ENCODE results near the gene STIP1. TPM values are rescaled to one million over a fixed set of nuclear protein-coding genes. Genes with fewer than 3 reads are reported as not detected.

STIP1 gene
- total and polyA plus RNA-seq, 2 donors (not counting 1 experiment from before 2014, with no cell fraction given) = 49.8 to 78.7 TPM

DNA sequence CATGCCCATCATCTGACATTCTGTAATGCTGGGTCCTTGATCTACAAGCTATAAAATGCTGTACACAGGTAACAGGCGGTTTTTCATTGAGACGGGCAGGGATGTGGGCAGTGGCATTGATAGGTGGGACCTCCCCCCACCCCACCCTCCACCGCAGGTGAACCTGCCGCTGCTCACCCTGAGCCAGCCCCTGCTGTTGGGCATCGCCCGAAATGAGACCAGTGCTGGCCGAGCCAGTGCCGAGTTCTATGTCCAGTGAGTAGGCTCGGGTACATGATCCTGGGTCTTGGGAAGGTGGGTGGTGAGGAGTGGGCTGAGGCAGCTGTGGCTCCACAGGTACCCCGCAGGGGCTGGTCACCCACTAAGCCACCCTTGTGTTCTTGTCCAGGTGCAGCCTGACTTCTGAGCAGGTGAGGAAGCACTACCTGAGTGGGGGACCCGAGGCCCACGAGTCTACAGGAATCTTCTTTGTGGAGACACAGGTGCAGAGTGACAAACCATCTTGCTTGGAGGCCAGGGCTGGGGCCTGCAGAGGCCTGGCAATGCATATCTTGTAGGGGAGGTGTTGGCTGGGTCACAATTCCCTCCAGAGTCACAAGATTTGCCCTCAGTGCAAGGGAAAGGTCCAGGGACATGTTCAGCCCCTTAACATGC lies 43.2 kb downstream of the STIP1 start:
- Histone ChIP-seq H3K4me1 (ENCODE audit: control insufficient read depth in 2 of 2, insufficient read depth in 2 of 2, low read length in 2 of 2) (peaks cover 42 to 70% of the 10 kb centered on the region in 2 donors), H3K4me2 (replicated peaks; ENCODE audit: low read depth, low read length, poor library complexity, severe bottlenecking) (peak overlapping the region; percentile 99), H3K36me3 (replicated peaks in 1 of 2; ENCODE audit: control extremely low read depth in 1 of 2, control insufficient read depth in 1 of 2, extremely low read depth in 1 of 2, insufficient read depth in 2 of 2, low read length in 1 of 2) (peaks cover 0 to 2% of the 10 kb centered on the region in 2 experiments), H3K9ac (ENCODE audit: low read length) (no peak overlapping the region), H3K27me3 (replicated peaks in 1 of 4; ENCODE audit: control extremely low read depth in 1 of 4, control insufficient read depth in 3 of 4, insufficient read depth in 4 of 4, low read length in 3 of 4) (no peaks in the 10 kb centered on the region), H2AFZ (ENCODE audit: insufficient read depth, low read depth, low read length, poor library complexity, severe bottlenecking) (no peak overlapping the region), H3K27ac (ENCODE audit: low read length in 2 of 2) (peak overlapping the region; percentile 84), H4K20me1 (ENCODE audit: control insufficient read depth, insufficient read depth, low read length, poor library complexity, severe bottlenecking) (peaks cover 12% of the 10 kb centered on the region), H3K79me2 (ENCODE audit: control insufficient read depth, insufficient read depth, low read length) (peaks cover 29% of the 10 kb centered on the region), H3K9me3 (ENCODE audit: control extremely low read depth in 1 of 3, control insufficient read depth in 2 of 3, insufficient read depth in 1 of 3, low read length in 2 of 3) (no peaks in the 10 kb centered on the region), H3K4me3 (ENCODE audit: control extremely low read depth in 1 of 5, extremely low read depth in 1 of 5, insufficient read depth in 1 of 5, low read depth in 2 of 5, low read length in 4 of 5) (no peak overlapping the region)
- POLR2A ChIA-PET = interaction anchor here (0.6 to 6.3 kb wide), 5 partner anchors 12 to 389 kb away, joined by 3 to 78 read pairs (median 7); partner anchors contain the start of genes FERMT3, FKBP2 and PRDX5
- H3K4me1 Mint-ChIP-seq = peaks cover 58% of the 10 kb centered on the region
- peak overlapping the region; percentile 97 for H3K27ac Mint-ChIP-seq
- intact Hi-C loops (cut with micrococcal nuclease) = no loop called here
- DNase-seq (no peak), ATAC-seq (ENCODE audit: low read depth) (no peak)
- no peaks in the 10 kb centered on the region for H3K9me3 Mint-ChIP-seq (ENCODE audit: insufficient read depth)
- no peak for TF ChIP-seq EZH2 (IDR thresholded peaks at IDR 0.05; ENCODE audit: borderline replicate concordance, insufficient read depth, low read depth, low read length, poor library complexity, severe bottlenecking)
- TF ChIP-seq CTCF (IDR thresholded peaks at IDR 0.05) = no peak
- peak overlapping the region; percentile 95 for H3K4me3 Mint-ChIP-seq
- CTCF ChIA-PET = interaction anchor here (1.0 to 1.6 kb wide), 3 partner anchors 16 to 25 kb away, joined by 3 to 6 read pairs (median 5); no protein-coding TSS in a partner anchor
- 88% methylated on average over 4 of the region's 12 CpGs for WGBS (ENCODE audit: insufficient coverage)
- no peaks in the 10 kb centered on the region for H3K27me3 Mint-ChIP-seq

DNA sequence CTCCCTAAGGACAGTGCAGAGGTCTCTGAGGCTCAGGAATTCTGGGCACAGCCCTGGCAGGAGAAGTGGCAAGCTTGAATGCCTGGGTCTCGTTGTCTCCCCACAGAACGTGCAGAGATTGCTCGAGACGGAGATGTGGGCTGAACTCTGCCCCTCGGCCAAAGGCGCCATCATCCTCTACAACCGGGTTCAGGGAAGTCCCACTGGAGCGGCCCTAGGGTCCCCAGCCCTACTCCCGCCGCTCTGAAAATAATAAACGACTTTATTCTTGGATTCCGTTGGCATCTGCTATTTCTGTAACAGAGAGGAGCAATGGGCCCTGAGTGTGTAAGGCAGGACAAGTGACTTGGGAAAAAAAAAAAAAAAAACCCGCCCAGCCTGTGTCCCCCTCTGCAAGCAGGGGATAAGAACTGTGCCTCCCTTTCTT lies 43.8 kb downstream of the STIP1 start:
- peaks cover 42 to 68% of the 10 kb centered on the region in 2 donors for H3K4me1 ChIP-seq (ENCODE audit: control insufficient read depth in 2 of 2, insufficient read depth in 2 of 2, low read length in 2 of 2)
- peak overlapping the region; percentile 99 for H3K4me2 ChIP-seq (replicated peaks; ENCODE audit: low read depth, low read length, poor library complexity, severe bottlenecking)
- no peak for ATAC-seq (ENCODE audit: low read depth)
- peak overlapping the region; percentile 84 for H3K27ac ChIP-seq (ENCODE audit: low read length in 2 of 2)
- no peaks in the 10 kb centered on the region for H3K9me3 ChIP-seq (ENCODE audit: control extremely low read depth in 1 of 3, control insufficient read depth in 2 of 3, insufficient read depth in 1 of 3, low read length in 2 of 3)
- peak overlapping the region; percentile 74 for H3K9ac ChIP-seq (ENCODE audit: low read length)
- WGBS (ENCODE audit: insufficient coverage) = 57% methylated on average over 12 of the region's 13 CpGs
- H3K27me3 ChIP-seq (replicated peaks in 1 of 4; ENCODE audit: control extremely low read depth in 1 of 4, control insufficient read depth in 3 of 4, insufficient read depth in 4 of 4, low read length in 3 of 4) = no peaks in the 10 kb centered on the region
- peak overlapping the region; percentile 97 for H3K27ac Mint-ChIP-seq
- H3K4me3 Mint-ChIP-seq = peak overlapping the region; percentile 95
- H2AFZ ChIP-seq (ENCODE audit: insufficient read depth, low read depth, low read length, poor library complexity, severe bottlenecking) = peak overlapping the region; percentile 85
- H3K79me2 ChIP-seq (ENCODE audit: control insufficient read depth, insufficient read depth, low read length) = peaks cover 27% of the 10 kb centered on the region
- H3K27me3 Mint-ChIP-seq = no peaks in the 10 kb centered on the region
- no peak for DNase-seq
- no peaks in the 10 kb centered on the region for H3K9me3 Mint-ChIP-seq (ENCODE audit: insufficient read depth)
- intact Hi-C loops (cut with micrococcal nuclease) = loop anchor here (1.0 to 2.0 kb wide), 6 partner anchors 12 to 76 kb away; partner anchors contain the start of genes BAD, ESRRA, FKBP2 and GPR137
- peak overlapping the region; percentile 45 to 98 (median 78) for H3K4me3 ChIP-seq (ENCODE audit: control extremely low read depth in 1 of 5, extremely low read depth in 1 of 5, insufficient read depth in 1 of 5, low read depth in 2 of 5, low read length in 4 of 5)
- peaks cover 58% of the 10 kb centered on the region for H3K4me1 Mint-ChIP-seq
- CTCF ChIA-PET = interaction anchor here (1.0 to 1.6 kb wide), 4 partner anchors 16 to 25 kb away, joined by 3 to 6 read pairs (median 4); partner anchors contain the start of gene PLCB3
- TF ChIP-seq EZH2 (IDR thresholded peaks at IDR 0.05; ENCODE audit: borderline replicate concordance, insufficient read depth, low read depth, low read length, poor library complexity, severe bottlenecking) (no peak), CTCF (IDR thresholded peaks at IDR 0.05) (no peak)
- POLR2A ChIA-PET = interaction anchor here (0.6 to 2.4 kb wide), 10 partner anchors 11 to 1032 kb away, joined by 3 to 13 read pairs (median 4); partner anchors contain the start of genes FERMT3, FKBP2 and PRDX5
- H4K20me1 ChIP-seq (ENCODE audit: control insufficient read depth, insufficient read depth, low read length, poor library complexity, severe bottlenecking) = peaks cover 12% of the 10 kb centered on the region
- no peaks in the 10 kb centered on the region for H3K36me3 ChIP-seq (replicated peaks in 1 of 2; ENCODE audit: control extremely low read depth in 1 of 2, control insufficient read depth in 1 of 2, extremely low read depth in 1 of 2, insufficient read depth in 2 of 2, low read length in 1 of 2)
